ENCODE results near the gene SLC35F1.

The SLC35F1 gene

DNA sequence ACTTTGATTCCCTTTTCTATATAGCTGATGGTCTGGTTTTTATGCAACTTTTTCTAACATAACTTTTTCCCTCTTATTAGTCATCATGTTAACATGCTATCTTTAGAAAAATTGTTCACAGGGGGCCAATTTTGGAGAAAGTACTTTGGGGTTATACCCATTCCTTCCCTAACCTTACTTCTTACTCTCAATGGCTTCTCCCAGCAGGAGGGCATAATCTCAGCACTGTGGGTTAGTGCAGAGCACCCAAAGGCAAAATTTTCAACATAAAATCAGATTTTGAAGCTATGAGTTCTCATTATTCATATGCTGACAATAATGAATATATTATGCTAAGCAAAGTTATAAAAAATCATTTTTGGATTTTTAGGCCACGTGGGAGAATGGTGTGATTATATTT is 299.2 kb downstream of the SLC35F1 start:
- DNase-seq: no peak

DNA sequence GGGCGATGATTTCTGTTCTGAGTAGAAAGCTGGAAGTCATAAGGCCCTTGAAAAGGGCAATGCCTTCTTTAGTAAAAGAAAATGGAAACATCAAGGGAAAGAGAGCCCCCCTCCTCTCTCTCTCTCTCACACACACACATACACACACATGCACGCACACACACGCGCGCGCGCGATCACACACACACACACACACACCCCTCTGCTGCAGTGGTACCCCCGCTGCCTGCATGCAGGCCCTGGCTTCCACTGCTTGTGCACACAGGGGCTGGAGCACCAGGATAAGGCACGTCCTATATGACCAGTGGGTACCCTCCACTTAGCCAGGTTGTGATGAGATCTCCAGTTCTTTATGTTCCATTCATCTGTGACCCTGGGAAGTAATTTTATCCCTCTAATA is 300.9 kb downstream of the SLC35F1 start:
- DNase-seq: no peak

DNA sequence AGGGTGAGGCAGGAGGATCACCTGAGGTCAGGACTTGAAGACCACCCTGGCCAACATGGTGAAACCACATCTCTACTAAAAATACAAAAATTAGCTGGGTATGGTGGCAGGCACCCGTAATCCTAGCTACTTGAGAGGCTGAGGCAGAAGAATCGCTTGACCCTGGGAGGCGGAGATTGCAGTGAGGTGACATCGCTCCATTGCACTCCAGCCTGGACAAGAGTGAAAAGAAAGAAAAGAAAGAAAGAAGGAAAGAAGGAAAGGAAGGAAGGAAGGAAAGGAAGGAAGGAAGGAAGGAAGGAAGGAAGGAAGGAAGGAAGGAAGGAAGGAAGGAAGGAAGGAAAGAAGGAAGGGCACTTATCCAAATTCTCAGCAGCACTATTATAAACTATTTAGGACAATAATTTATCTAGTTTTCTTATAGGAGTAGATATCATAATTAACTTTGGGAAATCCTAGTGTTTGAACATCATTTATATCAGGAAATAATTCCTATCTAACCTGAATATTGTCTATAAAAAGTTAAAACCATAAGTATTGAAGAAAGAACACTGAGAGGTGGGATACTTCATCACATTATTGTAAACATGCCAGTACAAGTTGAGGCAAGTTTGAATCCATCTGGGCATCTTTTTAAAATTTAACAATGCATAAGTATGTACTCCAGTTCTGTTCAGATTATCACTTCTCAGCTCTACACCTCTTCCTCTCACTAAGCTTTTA is 305.5 kb downstream of the SLC35F1 start:
- no peak for DNase-seq

DNA sequence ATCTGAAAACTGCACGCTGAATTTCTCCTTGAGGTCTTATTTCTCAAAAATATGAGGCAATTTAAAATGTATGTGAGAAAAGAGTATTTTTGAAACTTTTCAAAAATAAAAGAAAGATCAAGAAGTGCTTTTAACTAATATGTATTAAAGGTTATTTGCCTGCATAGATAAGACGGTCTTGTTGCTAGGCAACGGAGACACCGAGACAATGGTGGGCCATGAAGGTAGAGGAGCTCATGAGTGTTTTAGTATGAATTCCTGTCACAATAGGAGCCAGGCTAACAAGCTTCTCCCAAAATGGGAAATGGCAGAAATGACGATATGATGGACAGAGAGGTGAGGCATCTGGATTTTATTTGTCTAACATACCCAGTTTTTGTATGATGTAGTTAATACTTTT is 308.2 kb downstream of the SLC35F1 start:
- no peak for DNase-seq

- DNase-seq: no peak
Observed at GRCh38 chr6:118216751-118217150, 309.7 kb downstream of the SLC35F1 start.

DNA sequence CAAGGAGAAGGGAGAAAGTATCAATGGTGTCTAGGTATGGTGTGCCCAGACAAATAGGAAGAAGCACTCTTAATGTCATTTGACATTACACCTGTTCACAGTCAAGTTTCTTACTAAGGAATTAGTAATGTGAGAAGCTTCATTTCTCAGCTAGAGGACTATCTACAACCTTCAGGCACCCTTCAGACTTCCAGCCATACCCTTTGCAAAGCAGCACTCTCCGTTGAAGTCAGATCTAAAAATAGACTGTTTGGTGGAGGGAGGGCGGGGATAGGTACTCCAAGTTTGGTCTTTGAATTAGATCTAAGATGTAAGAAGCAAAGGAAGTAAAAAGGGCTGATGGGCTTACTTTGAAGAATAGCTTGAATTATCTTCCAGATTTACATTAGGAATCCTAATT is 311.1 kb downstream of the SLC35F1 start:
- no peak for DNase-seq

GRCh38 chr6:118220429-118221128 is 313.5 kb downstream of the SLC35F1 start:
- no peak for DNase-seq

- no peak for DNase-seq
Observed at GRCh38 chr6:118223316-118223715, 316.3 kb downstream of the SLC35F1 start.

GRCh38 chr6:118228886-118229285 is 321.8 kb downstream of the SLC35F1 start:
- no peak for DNase-seq

- DNase-seq: no peak
Observed at GRCh38 chr6:118240878-118241528, 333.9 kb downstream of the SLC35F1 start.

GRCh38 chr6:118246406-118246805 is 339.3 kb downstream of the SLC35F1 start:
- DNase-seq: no peak

DNA sequence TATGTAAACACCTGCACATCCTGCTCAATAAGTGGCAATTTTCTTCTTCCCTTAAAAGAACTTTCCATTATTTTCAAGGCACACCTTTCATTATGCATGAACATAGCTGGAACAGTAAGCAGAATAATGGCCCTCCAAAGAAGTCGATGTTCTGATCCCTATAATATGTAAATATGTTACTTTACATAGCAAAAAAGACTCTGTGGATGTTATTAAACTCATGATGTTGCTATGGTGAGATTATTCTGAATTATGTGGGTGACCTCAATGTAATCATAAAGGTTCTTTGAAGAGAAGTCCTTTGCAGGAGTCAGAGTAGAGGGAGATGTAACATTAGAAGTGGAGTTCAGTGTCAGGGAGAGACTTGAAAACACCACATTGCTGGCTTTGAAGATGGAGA is 341.1 kb downstream of the SLC35F1 start:
- no peak for DNase-seq

- no peak for DNase-seq
Observed at GRCh38 chr6:118249680-118250079, 342.6 kb downstream of the SLC35F1 start.

GRCh38 chr6:118252474-118252873 is 345.4 kb downstream of the SLC35F1 start:
- DNase-seq: no peak

- no peak for DNase-seq
Observed at GRCh38 chr6:118253741-118254140, 346.7 kb downstream of the SLC35F1 start.

- DNase-seq: no peak
Observed at GRCh38 chr6:118260833-118261232, 353.8 kb downstream of the SLC35F1 start.

DNA sequence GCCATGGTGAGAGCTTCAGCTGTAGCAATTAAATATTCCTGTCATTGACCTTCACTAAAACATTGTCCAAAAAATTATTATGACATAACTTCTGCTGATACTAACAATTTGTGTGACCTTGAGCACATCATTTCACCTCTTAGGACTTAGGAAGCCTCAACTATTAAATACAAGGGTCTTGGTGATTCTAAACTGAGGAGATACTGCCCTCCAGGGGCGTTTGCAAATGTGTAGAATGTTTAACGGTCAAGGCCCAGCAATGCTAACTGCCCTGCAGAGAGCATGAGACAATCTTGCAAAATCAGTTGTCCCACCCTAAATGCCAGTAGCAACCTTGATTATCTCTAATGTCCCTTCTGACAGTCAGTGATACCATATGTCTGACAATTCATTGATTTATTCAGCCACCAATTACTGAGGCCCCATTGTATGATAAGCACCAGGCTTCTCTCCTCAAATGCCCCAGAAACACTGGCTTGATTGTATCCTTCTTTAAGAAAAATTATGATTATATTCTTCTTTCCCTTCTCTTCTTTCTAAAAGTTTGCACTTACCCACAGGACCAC is 356.9 kb downstream of the SLC35F1 start:
- DNase-seq: no peak

DNA sequence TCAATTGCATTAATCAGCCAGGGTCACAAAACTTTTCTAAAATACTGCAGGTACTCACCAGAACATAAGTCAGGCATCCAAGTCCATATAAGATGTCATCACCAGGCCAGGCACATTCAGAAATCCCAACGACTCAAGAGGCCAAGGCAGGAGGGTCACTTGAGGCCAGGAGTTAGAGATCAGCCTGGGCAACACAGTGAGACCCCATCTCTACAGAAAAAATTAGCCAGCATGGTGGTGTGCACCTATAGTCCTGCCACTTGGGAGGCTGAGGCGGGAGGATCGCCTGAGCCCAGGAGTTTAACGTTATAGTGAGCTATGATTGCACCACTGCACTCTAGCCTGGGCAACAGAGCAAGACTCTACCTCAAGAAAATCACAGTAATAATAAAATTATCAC is 362.6 kb downstream of the SLC35F1 start:
- DNase-seq: no peak

- DNase-seq: no peak
Observed at GRCh38 chr6:118277631-118278030, 370.6 kb downstream of the SLC35F1 start.

DNA sequence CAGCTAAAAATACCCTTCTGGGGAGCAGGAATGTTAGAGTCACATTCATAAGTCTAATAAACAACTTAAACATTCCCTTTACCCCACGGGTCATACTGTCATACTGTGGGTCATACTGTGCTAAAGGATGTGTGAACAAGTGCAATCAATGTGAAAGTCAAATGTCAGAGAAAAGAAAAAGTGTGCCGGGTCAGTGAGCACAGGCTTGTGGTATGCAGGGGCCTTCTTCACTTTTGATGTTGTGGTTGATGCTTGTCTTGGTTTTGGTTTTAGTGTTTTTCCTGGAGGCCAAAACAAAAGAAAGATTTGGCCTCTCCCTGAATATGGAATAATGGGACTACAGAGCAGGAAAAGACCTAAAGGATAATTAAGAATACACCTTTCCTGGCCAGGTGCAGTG is 373.1 kb downstream of the SLC35F1 start:
- DNase-seq: no peak

DNA sequence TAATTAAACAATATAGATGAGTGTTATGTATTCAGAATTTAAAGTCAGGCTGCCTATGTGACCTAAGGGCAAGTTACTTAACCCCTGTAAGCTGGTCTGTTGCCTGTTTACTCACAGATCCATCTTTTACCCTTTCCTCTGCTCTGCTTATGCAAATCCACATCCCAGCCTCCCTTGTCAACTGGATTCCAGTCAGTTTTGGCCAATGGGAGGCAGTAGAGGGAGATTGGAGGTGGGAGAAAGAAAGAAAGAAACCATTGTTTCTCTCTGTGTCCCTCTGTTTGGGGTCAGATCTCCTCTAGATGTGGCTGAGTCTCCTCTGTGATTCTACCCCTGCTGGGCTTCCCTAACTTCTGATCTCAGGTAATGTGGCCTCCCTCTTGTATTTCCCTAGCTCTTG is 374.2 kb downstream of the SLC35F1 start:
- DNase-seq: no peak

DNA sequence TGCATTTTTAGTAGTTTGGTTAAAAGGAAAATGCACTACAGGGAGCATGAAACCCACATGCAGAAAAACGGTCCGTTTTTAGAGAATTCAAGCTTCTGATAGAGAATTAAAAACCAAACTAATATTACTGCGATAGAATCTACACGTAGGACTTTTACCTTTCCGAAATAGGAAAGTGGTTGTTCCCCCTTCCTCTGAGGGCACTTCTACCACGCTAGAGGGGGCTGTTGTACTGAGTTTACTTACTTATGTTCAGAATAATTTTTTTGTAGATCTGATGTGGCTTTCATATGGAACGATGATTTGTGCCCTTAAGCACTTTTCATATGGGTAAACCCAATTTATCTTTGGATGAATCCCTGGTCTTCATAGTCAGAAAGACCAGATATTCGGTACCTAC is 376.7 kb downstream of the SLC35F1 start:
- DNase-seq: peak; percentile 19

DNA sequence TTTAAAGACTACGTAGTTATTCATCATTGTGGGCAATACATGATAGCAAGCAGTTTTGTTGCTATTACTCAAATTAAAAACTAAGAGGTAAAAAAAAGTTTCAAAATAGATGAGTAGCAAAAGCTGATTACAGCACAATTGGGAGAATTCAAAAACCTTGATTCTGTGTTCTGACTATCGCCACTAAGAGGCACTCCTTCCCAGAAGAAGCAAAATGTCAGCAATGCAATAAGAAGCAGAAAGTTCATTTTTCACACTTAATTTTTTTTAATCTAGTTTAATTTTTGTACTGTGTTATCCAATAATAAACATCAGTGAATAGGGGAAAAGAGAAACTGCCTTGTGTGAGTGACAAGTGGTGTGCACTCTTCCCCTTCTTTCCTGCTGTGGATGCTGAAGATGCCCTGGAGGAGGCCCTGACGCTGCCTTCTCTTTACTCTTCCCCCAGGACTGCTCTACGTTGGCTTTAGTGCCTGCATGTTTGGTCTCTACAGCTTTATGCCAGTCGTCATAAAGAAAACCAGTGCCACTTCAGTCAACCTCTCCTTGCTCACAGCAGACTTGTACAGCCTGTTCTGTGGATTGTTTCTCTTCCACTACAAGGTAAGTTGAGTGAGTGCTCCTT is 377.8 kb downstream of the SLC35F1 start:
- DNase-seq: no peak
